Measurements from ENCODE around the gene CITED1. TPM values are rescaled to one million over a fixed set of nuclear protein-coding genes. Genes with fewer than 3 reads are reported as not detected.

CITED1 gene
- total RNA-seq, 6 donors from 2014 or later, result 0.54 to 2.1 (median 2.0) TPM; not detected in 3

- H3K27me3 ChIP-seq, result peaks cover 0 to 39% (median 0%) of the 10 kb centered on the region in 4 donors
- 6 to 8% methylated on average over 6 to 32 of the region's 56 CpGs for WGBS, 2 donors
These were observed 1.3 kb upstream of the CITED1 start for GRCh38 chrX:72306851-72307645.

GRCh38 chrX:72306085-72306801, 529 bp upstream of the CITED1 start:
- H3K27me3 ChIP-seq, result peaks cover 0 to 39% (median 0%) of the 10 kb centered on the region in 4 donors
- no peak overlapping the region for H3K27ac ChIP-seq
- DNase-seq (peak in 1 of 2 donors; percentile 82), ATAC-seq (ENCODE audit: low FRiP score in 2 of 2) (no peak)
- no peaks in the 10 kb centered on the region for H3K9me3 ChIP-seq
- H3K4me3 ChIP-seq, result peak overlapping the region; percentile 24 to 57 (median 55)
- peaks cover 10 to 52% (median 25%) of the 10 kb centered on the region in 4 donors for H3K4me1 ChIP-seq
- no peaks in the 10 kb centered on the region for H3K36me3 ChIP-seq
- 16% methylated on average over 14 of the region's 92 CpGs; no CpG with 5 or more reads in 1 of the 2 donors for WGBS, 2 donors
- TF ChIP-seq POLR2AphosphoS5 (IDR thresholded peaks at IDR 0.05), result no peak
- no peak for TF ChIP-seq CTCF (IDR thresholded peaks at IDR 0.05)
- TF ChIP-seq EP300 (IDR thresholded peaks at IDR 0.05), result no peak
- TF ChIP-seq POLR2A (IDR thresholded peaks at IDR 0.05), result no peak

More at GRCh38 chrX:72306851-72307645, 1.3 kb upstream of the CITED1 start:
- ATAC-seq (ENCODE audit: low FRiP score in 2 of 2), result peak; percentile 71 to 86
- Histone ChIP-seq H3K36me3 (no peaks in the 10 kb centered on the region), H3K27ac (no peak overlapping the region), H3K4me3 (peak overlapping the region; percentile 25 to 57 (median 55)), H3K4me1 (peaks cover 10 to 52% (median 25%) of the 10 kb centered on the region in 4 donors), H3K9me3 (no peaks in the 10 kb centered on the region)
- DNase-seq, result peak; percentile 59 to 82
- TF ChIP-seq POLR2AphosphoS5 (IDR thresholded peaks at IDR 0.05) (no peak), EP300 (IDR thresholded peaks at IDR 0.05) (no peak), CTCF (IDR thresholded peaks at IDR 0.05) (no peak), POLR2A (IDR thresholded peaks at IDR 0.05) (no peak)

GRCh38 chrX:72304877-72305276, 837 bp downstream of the CITED1 start:
- Histone ChIP-seq H3K27ac (no peak overlapping the region), H3K36me3 (no peaks in the 10 kb centered on the region), H3K27me3 (peaks cover 0 to 39% (median 0%) of the 10 kb centered on the region in 4 donors), H3K4me1 (peaks cover 10 to 52% (median 25%) of the 10 kb centered on the region in 4 donors), H3K9me3 (no peaks in the 10 kb centered on the region), H3K4me3 (peak overlapping the region in 3 of 4 donors; percentile 55 to 57 (median 55))
- ATAC-seq (ENCODE audit: low FRiP score in 2 of 2) (no peak), DNase-seq (peak in 1 of 2 donors; percentile 55)
- 8% methylated on average over 26 of the region's 26 CpGs; no CpG with 5 or more reads in 1 of the 2 donors for WGBS, 2 donors
- TF ChIP-seq CTCF (IDR thresholded peaks at IDR 0.05) (no peak), EP300 (IDR thresholded peaks at IDR 0.05) (no peak), POLR2AphosphoS5 (IDR thresholded peaks at IDR 0.05) (no peak), POLR2A (IDR thresholded peaks at IDR 0.05) (no peak)

GRCh38 chrX:72301781-72302180, 3.9 kb downstream of the CITED1 start:
- WGBS, 2 donors, result 82% methylated on average over 9 of the region's 9 CpGs; no CpG with 5 or more reads in 1 of the 2 donors

More at GRCh38 chrX:72301781-72302180, 3.9 kb downstream of the CITED1 start:
- Histone ChIP-seq H3K27me3 (peaks cover 0 to 22% (median 0%) of the 10 kb centered on the region in 4 donors), H3K4me3 (no peak overlapping the region), H3K27ac (no peak overlapping the region), H3K4me1 (peaks cover 3 to 23% (median 12%) of the 10 kb centered on the region in 4 donors), H3K9me3 (no peaks in the 10 kb centered on the region), H3K36me3 (no peaks in the 10 kb centered on the region)
- no peak for TF ChIP-seq POLR2AphosphoS5 (IDR thresholded peaks at IDR 0.05)
- no peak for TF ChIP-seq POLR2A (IDR thresholded peaks at IDR 0.05)
- no peak for TF ChIP-seq EP300 (IDR thresholded peaks at IDR 0.05)
- DNase-seq (no peak), ATAC-seq (ENCODE audit: low FRiP score in 2 of 2) (no peak)

Measured in upper lobe of left lung (tissue), 6 donors.